ENCODE measurements around the gene PRMT7.

The PRMT7 gene

GRCh38 chr16:68306633-68307032 lies 4.2 kb upstream of the PRMT7 start:
- no peak for DNase-seq (ENCODE audit: low spot score)

- DNase-seq (ENCODE audit: low spot score): no peak
Measured at GRCh38 chr16:68309799-68310198, 1.0 kb upstream of the PRMT7 start.

GRCh38 chr16:68310437-68310773 lies 414 bp upstream of the PRMT7 start:
- peak; percentile 50 for DNase-seq (ENCODE audit: low spot score)

GRCh38 chr16:68313116-68313515 lies 2.3 kb downstream of the PRMT7 start:
- no peak for DNase-seq (ENCODE audit: low spot score)

GRCh38 chr16:68319185-68319908 lies 8.5 kb downstream of the PRMT7 start:
- no peak for DNase-seq (ENCODE audit: low spot score)

- DNase-seq (ENCODE audit: low spot score): no peak
Measured at GRCh38 chr16:68324336-68324735, 13.5 kb downstream of the PRMT7 start.

GRCh38 chr16:68324780-68325357 lies 14.1 kb downstream of the PRMT7 start:
- DNase-seq (ENCODE audit: low spot score): no peak

GRCh38 chr16:68328151-68328859 lies 17.5 kb downstream of the PRMT7 start:
- peak; percentile 84 for DNase-seq (ENCODE audit: low spot score)

GRCh38 chr16:68328860-68329390 lies 18.1 kb downstream of the PRMT7 start:
- no peak for DNase-seq (ENCODE audit: low spot score)

GRCh38 chr16:68331879-68332410 lies 21.1 kb downstream of the PRMT7 start:
- DNase-seq (ENCODE audit: low spot score): peak; percentile 40

GRCh38 chr16:68332411-68333121 lies 21.7 kb downstream of the PRMT7 start:
- no peak for DNase-seq (ENCODE audit: low spot score)

- DNase-seq (ENCODE audit: low spot score): no peak
Measured at GRCh38 chr16:68335175-68335574, 24.4 kb downstream of the PRMT7 start.

- no peak for DNase-seq (ENCODE audit: low spot score)
Measured at GRCh38 chr16:68338326-68339119, 27.7 kb downstream of the PRMT7 start.

GRCh38 chr16:68339214-68339613 lies 28.4 kb downstream of the PRMT7 start:
- no peak for DNase-seq (ENCODE audit: low spot score)

GRCh38 chr16:68342620-68343019 lies 31.8 kb downstream of the PRMT7 start:
- DNase-seq (ENCODE audit: low spot score): no peak

GRCh38 chr16:68343137-68343536 lies 32.3 kb downstream of the PRMT7 start:
- no peak for DNase-seq (ENCODE audit: low spot score)

- no peak for DNase-seq (ENCODE audit: low spot score)
Measured at GRCh38 chr16:68344252-68344651, 33.4 kb downstream of the PRMT7 start.

GRCh38 chr16:68345351-68345810 lies 34.6 kb downstream of the PRMT7 start:
- no peak for DNase-seq (ENCODE audit: low spot score)

- no peak for DNase-seq (ENCODE audit: low spot score)
Measured at GRCh38 chr16:68345958-68346635, 35.3 kb downstream of the PRMT7 start.

GRCh38 chr16:68346892-68347480 lies 36.2 kb downstream of the PRMT7 start:
- DNase-seq (ENCODE audit: low spot score): no peak
